Sigmoid colon (tissue), 7 donors: ENCODE data around the gene PIAS2. TPM values are rescaled to one million over a fixed set of nuclear protein-coding genes. Genes with fewer than 3 reads are reported as not detected.

ENCODE experiments used
- DNase-seq: peaks from one replicate; pipeline ENCODE4 v3.0.0-alpha.2; 2019
- H3K27ac ChIP-seq, 4 donors: fragments of 200-600 bp; sonication (generic); one replicate each; pipeline ENCODE4 v1.5.1; 2016 to 2019; ENCODE audit warnings: mild to moderate bottlenecking in 1 of 4
- H3K27me3 ChIP-seq, 3 donors: fragments of 200-600 bp; sonication (generic); one replicate each; pipeline ENCODE4 v1.5.1; 2019; ENCODE audit warnings: mild to moderate bottlenecking in 1 of 3
- H3K36me3 ChIP-seq, 4 donors: fragments of 200-600 bp; sonication (generic); one replicate each; pipeline ENCODE4 v1.5.1; 2016 to 2019
- H3K4me1 ChIP-seq, 4 donors: fragments of 200-600 bp; sonication (generic); one replicate each; pipeline ENCODE4 v1.5.1; 2017 to 2019
- H3K4me3 ChIP-seq, 4 donors: fragments of 200-600 bp; sonication (generic); one replicate each; pipeline ENCODE4 v1.5.1; 2017 to 2019; ENCODE audit warnings: mild to moderate bottlenecking in 2 of 4, moderate library complexity in 1 of 4
- H3K9me3 ChIP-seq, 4 donors: fragments of 200-600 bp in 3 of 4; sonication (generic) in 3 of 4; one replicate each; pipeline versions ENCODE4 v1.5.1 to v1.6.1; 2013 to 2019
- EP300 ChIP-seq, 4 donors: sonication (generic); formaldehyde crosslinking; IDR thresholded peaks; one replicate each; pipeline ENCODE4 v1.6.1; 2017; ENCODE audit warnings: antibody characterized with exemption in 4 of 4
- POLR2A ChIP-seq, 2 donors: fragments of 450-650 bp; IDR thresholded peaks; one replicate each; pipeline ENCODE4 v1.6.1; 2016; ENCODE audit warnings: antibody characterized with exemption in 2 of 2, mild to moderate bottlenecking in 2 of 2, moderate library complexity in 2 of 2
- POLR2AphosphoS5 ChIP-seq, 4 donors: sonication (generic); formaldehyde crosslinking; IDR thresholded peaks; one replicate each; pipeline ENCODE4 v1.6.1; 2017; ENCODE audit warnings: antibody characterized with exemption in 4 of 4
- WGBS, 2 donors: extraction: QIAGEN DNeasy Blood & Tissue Kit; methylation state at CpG; one replicate each; pipeline ENCODE4 v1.1.7; 2013; 5-methylcytosine and 5-hydroxymethylcytosine counted together
- intact Hi-C: fragments of 100-400 bp; cut with DNase I; formaldehyde crosslinking; loops from one replicate; pipeline ENCODE4 v1.15.1; 2023
- polyA plus RNA-seq, 3 donors: library from polyadenylated mRNA; stranded (reverse); fragments of 200-250 nt; gene quantifications; one replicate each; pipeline ENCODE4 v1.2.3, GENCODE V29; 2013
- total RNA-seq, 4 donors: library from RNA; depleted of rRNA; stranded (reverse); fragments of >200 nt; gene quantifications; one replicate each; pipeline ENCODE4 v1.1.0, GENCODE V29; 2016
- TF ChIP-seq, protein P1 (sequence below), 4 experiments: fragments of 450-650 bp in 3 of 4; fragments of 200-600 bp in 1 of 4; IDR thresholded peaks; one replicate each; pipeline ENCODE4 v1.5.1; 2016 to 2019; ENCODE audit warnings: antibody characterized with exemption in 4 of 4, mild to moderate bottlenecking in 3 of 4, moderate library complexity in 2 of 4
- donor health status: healthy with polysubstance abuse.
- donor health status: Bipolar disorder and iron deficiency.
- donor health status: healthy.

The PIAS2 gene
- total and polyA plus RNA-seq, 7 donors = 5.5 to 36.6 (median 30.0) TPM

DNA sequence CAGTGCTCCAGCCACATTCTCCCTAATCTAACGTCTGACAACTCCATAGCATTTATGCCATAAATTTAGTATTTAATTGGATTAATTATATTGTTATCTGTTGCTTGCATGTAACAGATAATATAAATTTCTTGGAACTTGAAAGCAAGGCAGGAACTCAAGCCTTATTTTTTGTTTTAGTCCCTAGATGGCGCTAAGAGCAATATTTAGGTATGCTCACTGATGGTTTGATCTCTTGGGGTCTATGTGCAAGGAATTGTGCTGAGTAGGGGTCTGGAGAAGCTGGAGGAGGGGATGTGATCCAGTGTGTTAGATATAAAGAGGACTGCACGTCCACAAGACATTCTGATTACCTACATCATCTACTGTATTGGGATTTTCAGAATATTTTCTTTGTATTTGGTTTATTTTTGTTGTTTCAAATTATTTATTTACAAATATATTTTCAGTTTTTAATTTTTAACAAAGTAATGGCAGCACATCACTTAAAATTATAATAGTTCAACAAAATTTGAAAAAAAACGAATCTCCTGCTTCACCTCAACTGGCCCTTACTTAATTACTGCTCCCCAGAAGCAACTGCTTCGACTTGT, 32.9 kb upstream of the PIAS2 start:
- no peak for DNase-seq
- H3K27ac ChIP-seq = no peak overlapping the region
- TF ChIP-seq POLR2A (IDR thresholded peaks at IDR 0.05) (no peak), POLR2AphosphoS5 (IDR thresholded peaks at IDR 0.05) (no peak), EP300 (IDR thresholded peaks at IDR 0.05) (no peak)
- TF ChIP-seq, protein P1, sequence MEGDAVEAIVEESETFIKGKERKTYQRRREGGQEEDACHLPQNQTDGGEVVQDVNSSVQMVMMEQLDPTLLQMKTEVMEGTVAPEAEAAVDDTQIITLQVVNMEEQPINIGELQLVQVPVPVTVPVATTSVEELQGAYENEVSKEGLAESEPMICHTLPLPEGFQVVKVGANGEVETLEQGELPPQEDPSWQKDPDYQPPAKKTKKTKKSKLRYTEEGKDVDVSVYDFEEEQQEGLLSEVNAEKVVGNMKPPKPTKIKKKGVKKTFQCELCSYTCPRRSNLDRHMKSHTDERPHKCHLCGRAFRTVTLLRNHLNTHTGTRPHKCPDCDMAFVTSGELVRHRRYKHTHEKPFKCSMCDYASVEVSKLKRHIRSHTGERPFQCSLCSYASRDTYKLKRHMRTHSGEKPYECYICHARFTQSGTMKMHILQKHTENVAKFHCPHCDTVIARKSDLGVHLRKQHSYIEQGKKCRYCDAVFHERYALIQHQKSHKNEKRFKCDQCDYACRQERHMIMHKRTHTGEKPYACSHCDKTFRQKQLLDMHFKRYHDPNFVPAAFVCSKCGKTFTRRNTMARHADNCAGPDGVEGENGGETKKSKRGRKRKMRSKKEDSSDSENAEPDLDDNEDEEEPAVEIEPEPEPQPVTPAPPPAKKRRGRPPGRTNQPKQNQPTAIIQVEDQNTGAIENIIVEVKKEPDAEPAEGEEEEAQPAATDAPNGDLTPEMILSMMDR (IDR thresholded peaks at IDR 0.05) = no peak
- H3K36me3 ChIP-seq = no peaks in the 10 kb centered on the region
- 65 to 66% methylated on average over 5 of the region's 5 CpGs for WGBS, 2 donors
- H3K9me3 ChIP-seq = no peaks in the 10 kb centered on the region
- H3K4me1 ChIP-seq = peaks cover 0 to 8% (median 0%) of the 10 kb centered on the region in 4 donors
- H3K4me3 ChIP-seq = no peak overlapping the region
- intact Hi-C loops = no loop called here
- peaks cover 0 to 17% (median 7%) of the 10 kb centered on the region in 3 donors for H3K27me3 ChIP-seq

DNA sequence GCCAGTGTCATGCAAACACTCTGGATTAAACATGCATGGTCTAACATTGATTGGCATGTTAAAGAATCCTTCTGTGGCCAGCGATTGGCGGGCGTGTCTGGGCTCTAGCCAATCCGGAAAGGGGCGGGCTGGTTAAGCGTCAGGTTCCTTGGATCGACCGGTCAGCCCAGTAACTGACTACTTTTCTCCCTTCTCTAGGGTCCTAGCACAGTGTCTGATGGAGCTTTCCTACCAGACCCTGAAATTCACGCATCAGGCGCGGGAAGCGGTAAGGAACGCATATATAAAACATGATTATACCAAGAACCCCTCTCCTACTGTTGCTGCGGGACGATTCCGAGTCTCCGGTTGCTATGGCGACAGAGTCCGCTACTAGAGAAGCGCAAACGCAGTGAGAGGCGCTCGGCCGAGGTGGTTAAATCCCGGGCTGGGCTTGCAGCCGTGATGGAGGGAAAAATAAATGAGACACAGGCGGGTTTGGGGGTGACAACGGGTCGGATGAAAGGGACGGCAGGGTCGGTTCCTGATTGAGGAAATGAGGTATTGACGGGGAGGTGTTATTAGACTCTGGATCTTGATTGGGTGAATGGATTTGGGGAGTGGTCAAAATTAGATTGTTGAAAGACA, 29.5 kb upstream of the PIAS2 start:
- H3K27ac ChIP-seq = no peak overlapping the region
- intact Hi-C loops = no loop called here

DNA sequence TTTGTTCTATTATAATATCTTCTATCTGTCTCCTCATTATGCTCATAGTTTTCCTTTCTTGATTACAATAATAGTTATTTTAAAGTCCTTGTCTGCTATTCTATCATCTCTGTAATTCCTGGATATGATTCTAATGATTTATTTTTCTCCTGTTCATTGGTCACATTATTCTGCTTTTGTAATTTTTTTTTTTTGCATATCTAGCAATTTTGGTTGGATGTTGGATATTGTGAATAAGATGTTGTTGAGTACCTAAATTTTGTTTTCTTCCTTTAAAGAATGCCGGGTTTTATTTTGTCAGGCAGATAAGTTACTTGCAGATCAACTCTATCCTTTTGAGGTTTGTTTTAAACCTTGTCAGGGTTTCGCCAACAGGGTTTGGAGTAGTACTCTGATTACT, 25.3 kb upstream of the PIAS2 start:
- intact Hi-C loops = no loop called here

More for the DNA sequence above, 29.5 kb upstream of the PIAS2 start:
- TF ChIP-seq, protein P1 (IDR thresholded peaks at IDR 0.05) = no peak
- no peak for TF ChIP-seq POLR2A (IDR thresholded peaks at IDR 0.05)
- no peak for TF ChIP-seq POLR2AphosphoS5 (IDR thresholded peaks at IDR 0.05)
- no peak for TF ChIP-seq EP300 (IDR thresholded peaks at IDR 0.05)
- Histone ChIP-seq H3K4me1 (peaks cover 0 to 8% (median 0%) of the 10 kb centered on the region in 4 donors), H3K9me3 (no peaks in the 10 kb centered on the region), H3K36me3 (no peaks in the 10 kb centered on the region), H3K27me3 (peaks cover 0 to 17% (median 7%) of the 10 kb centered on the region in 3 donors), H3K4me3 (peak overlapping the region; percentile 23 to 56 (median 50))
- DNase-seq = peak; percentile 81
- 1 to 2% methylated on average over 32 of the region's 32 CpGs for WGBS, 2 donors

DNA sequence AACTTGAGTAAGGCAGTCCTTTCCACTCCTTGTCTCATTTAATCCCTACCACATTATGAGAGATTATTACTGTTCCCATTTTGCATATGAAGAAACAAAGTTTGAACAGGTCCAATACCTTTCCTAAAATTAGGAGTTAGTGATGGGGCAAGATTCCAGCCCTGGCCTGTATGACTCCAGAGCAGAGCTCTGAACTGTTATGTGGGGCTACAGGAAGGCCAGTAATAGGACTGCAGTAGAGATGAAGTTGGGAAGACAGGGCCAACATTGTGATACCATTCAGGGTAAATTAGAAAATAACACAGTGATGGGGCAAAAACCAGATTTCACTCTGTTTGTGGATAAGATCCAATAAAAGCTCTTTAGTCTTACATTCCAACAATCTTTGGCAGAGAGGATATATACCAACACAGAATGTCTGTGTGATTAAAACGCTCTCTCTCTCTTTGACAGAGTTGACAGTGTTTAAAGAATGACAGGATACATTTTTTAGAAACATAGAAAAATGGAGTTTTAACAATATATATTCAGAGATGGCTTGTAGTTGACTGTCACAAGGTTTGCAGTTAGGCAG, 22.8 kb upstream of the PIAS2 start:
- intact Hi-C loops = no loop called here
- no peaks in the 10 kb centered on the region for H3K9me3 ChIP-seq
- H3K27ac ChIP-seq = no peak overlapping the region
- TF ChIP-seq, protein P1 (IDR thresholded peaks at IDR 0.05) = no peak
- TF ChIP-seq POLR2AphosphoS5 (IDR thresholded peaks at IDR 0.05) = no peak
- no peak for TF ChIP-seq EP300 (IDR thresholded peaks at IDR 0.05)
- TF ChIP-seq POLR2A (IDR thresholded peaks at IDR 0.05) = no peak
- no peaks in the 10 kb centered on the region for H3K36me3 ChIP-seq
- no peaks in the 10 kb centered on the region for H3K27me3 ChIP-seq
- H3K4me3 ChIP-seq = no peak overlapping the region
- no peak for DNase-seq
- WGBS, 2 donors = 75 to 79% methylated on average over 1 of the region's 1 CpG
- no peaks in the 10 kb centered on the region for H3K4me1 ChIP-seq

More for the DNA sequence above, 25.3 kb upstream of the PIAS2 start:
- Histone ChIP-seq H3K27ac (no peak overlapping the region), H3K36me3 (no peaks in the 10 kb centered on the region), H3K4me1 (peaks cover 0 to 8% (median 0%) of the 10 kb centered on the region in 4 donors), H3K4me3 (no peak overlapping the region), H3K27me3 (peaks cover 0 to 8% (median 0%) of the 10 kb centered on the region in 3 donors), H3K9me3 (no peaks in the 10 kb centered on the region)
- no peak for TF ChIP-seq POLR2A (IDR thresholded peaks at IDR 0.05)
- TF ChIP-seq, protein P1 (IDR thresholded peaks at IDR 0.05) = no peak
- TF ChIP-seq EP300 (IDR thresholded peaks at IDR 0.05) = no peak
- TF ChIP-seq POLR2AphosphoS5 (IDR thresholded peaks at IDR 0.05) = no peak
- 91 to 96% methylated on average over 2 of the region's 2 CpGs for WGBS, 2 donors
- no peak for DNase-seq
